Measurements from ENCODE around the gene PDGFD.

Gene PDGFD

GRCh38 chr11:104043678-104044239 lies 120.2 kb downstream of the PDGFD start:
- TF ChIP-seq CTCF (IDR thresholded peaks at IDR 0.05; ENCODE audit: low read depth, low read length, missing control alignments), result no peak
- H3K4me3 ChIP-seq (replicated peaks; ENCODE audit: low read depth, low read length), result no peak overlapping the region
- no peak for DNase-seq (ENCODE audit: extremely low read depth, low read depth)

GRCh38 chr11:104043142-104043541 lies 120.8 kb downstream of the PDGFD start:
- no peak for TF ChIP-seq CTCF (IDR thresholded peaks at IDR 0.05; ENCODE audit: low read depth, low read length, missing control alignments)
- DNase-seq (ENCODE audit: extremely low read depth, low read depth), result no peak

GRCh38 chr11:104041792-104042191 lies 122.2 kb downstream of the PDGFD start:
- H3K4me3 ChIP-seq (replicated peaks; ENCODE audit: low read depth, low read length), result no peak overlapping the region
- DNase-seq (ENCODE audit: extremely low read depth, low read depth), result no peak
- TF ChIP-seq CTCF (IDR thresholded peaks at IDR 0.05; ENCODE audit: low read depth, low read length, missing control alignments), result no peak

More at GRCh38 chr11:104043142-104043541, 120.8 kb downstream of the PDGFD start:
- H3K4me3 ChIP-seq (replicated peaks; ENCODE audit: low read depth, low read length), result no peak overlapping the region

GRCh38 chr11:104036995-104037394 lies 127.0 kb downstream of the PDGFD start:
- no peak overlapping the region for H3K4me3 ChIP-seq (replicated peaks; ENCODE audit: low read depth, low read length)
- no peak for DNase-seq (ENCODE audit: extremely low read depth, low read depth)
- no peak for TF ChIP-seq CTCF (IDR thresholded peaks at IDR 0.05; ENCODE audit: low read depth, low read length, missing control alignments)

GRCh38 chr11:104036588-104036987 lies 127.4 kb downstream of the PDGFD start, which contains the start of gene DDI1:
DDI1 (plus strand) TSS chr11:104036640; CDS start chr11:104036823, 183 bp downstream.
- DNase-seq (ENCODE audit: extremely low read depth, low read depth), result no peak
- TF ChIP-seq CTCF (IDR thresholded peaks at IDR 0.05; ENCODE audit: low read depth, low read length, missing control alignments), result no peak
- no peak within 1 kb of the TSS for H3K4me3 ChIP-seq (replicated peaks; ENCODE audit: low read depth, low read length)

GRCh38 chr11:104033561-104033960 lies 130.4 kb downstream of the PDGFD start:
- no peak for TF ChIP-seq CTCF (IDR thresholded peaks at IDR 0.05; ENCODE audit: low read depth, low read length, missing control alignments)
- DNase-seq (ENCODE audit: extremely low read depth, low read depth), result no peak
- no peak overlapping the region for H3K4me3 ChIP-seq (replicated peaks; ENCODE audit: low read depth, low read length)

- no peak for TF ChIP-seq CTCF (IDR thresholded peaks at IDR 0.05; ENCODE audit: low read depth, low read length, missing control alignments)
- DNase-seq (ENCODE audit: extremely low read depth, low read depth), result peak; percentile 20
These were observed 130.8 kb downstream of the PDGFD start for GRCh38 chr11:104033134-104033533.

More at GRCh38 chr11:104033134-104033533, 130.8 kb downstream of the PDGFD start:
- no peak overlapping the region for H3K4me3 ChIP-seq (replicated peaks; ENCODE audit: low read depth, low read length)

Data from HFF-Myc (cell line).